T-cell (primary cell): ENCODE results near the gene COL25A1. TPM values are rescaled to one million over a fixed set of nuclear protein-coding genes. Genes with fewer than 3 reads are reported as not detected.
A peak's percentile ranks its signal among the peaks of the same experiment; 100 is the strongest.

Experiments used
- ATAC-seq, 4 experiments: fragments of 200-7000 bp in 3 of 4; fragments of 150-1000 bp in 1 of 4; cut with Tn5 transposase; replicated peaks in 1 of 4; 1 replicate in 3 of 4; 2 replicates in 1 of 4; pipeline ENCODE4 v1.10.0; 2021; ENCODE audit warnings: moderate library complexity in 3 of 4, mild to moderate bottlenecking in 2 of 4, moderate number of reproducible peaks in 1 of 4
- CTCF ChIA-PET, 2 donors: fragments of 300-600 bp; sonication (Branson Sonifier 250); formaldehyde crosslinking; loops; one replicate each; lab custom pipeline; 2022; ENCODE audit warnings: antibody characterized with exemption in 2 of 2; lab: Charles Lee
- POLR2A ChIA-PET, 2 donors: fragments of 300-600 bp; sonication (Branson Sonifier 250); formaldehyde crosslinking; loops; one replicate each; lab custom pipeline; 2022; ENCODE audit warnings: antibody characterized with exemption in 2 of 2; lab: Charles Lee
- DNase-seq, 35 experiments: peaks; one replicate each; pipeline versions ENCODE4 v3.0.0 to v3.0.0-alpha.2; 2013 to 2023
- H3K27ac ChIP-seq: one replicate; pipeline ENCODE4 v1.5.1; 2013; ENCODE audit warnings: low read length
- H3K27me3 ChIP-seq, 2 experiments: replicated peaks in 1 of 2; 1 replicate in 1 of 2; 2 replicates in 1 of 2; pipeline versions ENCODE4 v1.6.1 to v1.7.0; 2013; ENCODE audit warnings: low read length in 1 of 2, mixed read lengths in 1 of 2; ENCODE audit not compliant: control insufficient read depth in 2 of 2, insufficient read depth in 2 of 2; ENCODE audit errors: extremely low read depth in 1 of 2
- H3K36me3 ChIP-seq, 2 donors: 1 replicate in 1 of 2; 2 replicates in 1 of 2; pipeline versions ENCODE4 v1.6.1 to v1.7.0; 2013; ENCODE audit warnings: low read length in 1 of 2; ENCODE audit not compliant: control insufficient read depth in 2 of 2, insufficient read depth in 1 of 2; ENCODE audit errors: extremely low read depth in 1 of 2
- H3K4me1 ChIP-seq, 2 experiments: 1 replicate in 1 of 2; 2 replicates in 1 of 2; pipeline versions ENCODE4 v1.6.1 to v1.7.0; 2013; ENCODE audit warnings: low read length in 2 of 2, mixed read lengths in 1 of 2; ENCODE audit not compliant: insufficient read depth in 2 of 2, control insufficient read depth in 1 of 2; ENCODE audit errors: extremely low read depth in 1 of 2
- H3K4me3 ChIP-seq, 2 donors: 1 replicate in 1 of 2; 2 replicates in 1 of 2; pipeline versions ENCODE4 v1.5.1 to v1.7.0; 2013; ENCODE audit warnings: mild to moderate bottlenecking in 2 of 2, low read length in 1 of 2, moderate library complexity in 1 of 2; ENCODE audit not compliant: control insufficient read depth in 1 of 2; ENCODE audit errors: extremely low read depth in 1 of 2
- H3K9me3 ChIP-seq: 2 replicates; pipeline ENCODE4 v1.7.0; 2013
- H3K27ac Mint-ChIP-seq, 2 donors: one replicate each; pipeline ENCODE4 v1.8.0; 2020 to 2021; ENCODE audit warnings: mild to moderate bottlenecking in 2 of 2, mixed read lengths in 2 of 2
- H3K27me3 Mint-ChIP-seq, 2 donors: one replicate each; pipeline ENCODE4 v1.8.0; 2021 to 2022; ENCODE audit warnings: mixed read lengths in 2 of 2
- H3K36me3 Mint-ChIP-seq: one replicate; pipeline ENCODE4 v1.8.0; 2021; ENCODE audit warnings: mixed read lengths
- H3K4me1 Mint-ChIP-seq, 3 donors: one replicate each; pipeline ENCODE4 v1.8.0; 2020 to 2022; ENCODE audit warnings: mixed read lengths in 3 of 3, mild to moderate bottlenecking in 1 of 3
- H3K4me3 Mint-ChIP-seq, 3 donors: one replicate each; pipeline ENCODE4 v1.8.0; 2020 to 2022; ENCODE audit warnings: mild to moderate bottlenecking in 3 of 3, mixed read lengths in 3 of 3, moderate library complexity in 3 of 3
- H3K9me3 Mint-ChIP-seq, 3 donors: one replicate each; pipeline ENCODE4 v1.8.0; 2020 to 2022; ENCODE audit warnings: mixed read lengths in 3 of 3
- WGBS: methylation state at CpG from one replicate; pipeline ENCODE4 v1.1.5; 2013; ENCODE audit warnings: missing lambda C conversion rate; ENCODE audit not compliant: insufficient coverage; 5-methylcytosine and 5-hydroxymethylcytosine counted together
- total RNA-seq, 35 experiments: library from RNA in 6 of 35; stranded (reverse) in 6 of 35; fragments of 120-200 nt in 1 of 35; gene quantifications; one replicate each; pipeline versions ENCODE4 v1.2.1 to v1.2.4 and lab custom pipeline; 2013 to 2026

COL25A1 gene
- total RNA-seq, 5 donors from 2014 or later (not counting 1 experiment from before 2014, with no cell fraction given): 0.53 to 0.56 TPM; not detected in 3

GRCh38 chr4:108850219-108850649 lies 452.2 kb downstream of the COL25A1 start:
- H3K36me3 ChIP-seq: no peaks in the 10 kb centered on the region

DNA sequence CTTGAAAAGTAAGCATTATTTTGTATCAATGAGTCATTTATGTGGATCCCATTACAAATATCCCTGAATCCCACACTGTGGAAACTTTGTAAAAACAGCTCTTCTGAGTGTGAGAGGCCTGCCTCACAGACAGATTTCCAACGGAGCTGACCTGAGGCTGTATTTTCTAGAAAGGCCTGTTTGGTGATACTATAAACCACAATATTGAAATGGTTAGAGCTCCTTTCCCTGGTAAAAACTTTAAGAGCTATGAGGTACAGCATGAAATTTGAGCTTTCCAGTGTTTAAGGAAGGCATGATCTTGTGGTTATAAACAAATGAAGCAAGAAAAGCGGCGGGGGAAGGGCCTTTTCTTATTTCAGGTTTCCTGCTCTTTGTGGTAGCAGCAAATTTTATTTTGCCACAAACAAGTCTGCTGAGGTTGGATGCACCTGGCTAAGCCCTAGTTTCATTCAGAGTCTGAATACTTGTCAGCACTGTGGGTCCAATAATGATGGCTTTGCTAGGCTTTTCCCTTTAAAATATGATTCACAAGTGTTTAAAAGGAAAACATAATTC lies 452.8 kb downstream of the COL25A1 start:
- peaks cover 0 to 5% of the 10 kb centered on the region in 2 donors for H3K27me3 Mint-ChIP-seq
- peak overlapping the region in 1 of 3 donors; percentile 27 for H3K4me3 Mint-ChIP-seq
- Histone ChIP-seq H3K36me3 (no peaks in the 10 kb centered on the region), H3K4me3 (peak overlapping the region in 1 of 2 donors; percentile 2), H3K9me3 (no peaks in the 10 kb centered on the region), H3K27ac (no peak overlapping the region), H3K27me3 (no peaks in the 10 kb centered on the region), H3K4me1 (peaks cover 0 to 28% of the 10 kb centered on the region in 2 experiments)
- ChIA-PET CTCF (interaction anchor here in 1 of 2 donors (0.6 kb wide), 1 partner anchor 356 kb away, joined by 5 read pairs; no protein-coding TSS in a partner anchor), POLR2A (interaction anchor here in 1 of 2 donors (0.6 kb wide), 1 partner anchor 8 kb away, joined by 4 read pairs; no protein-coding TSS in a partner anchor)
- ATAC-seq (peak in 3 of 4 experiments; percentile 23 to 56 (median 45)), DNase-seq (peak in 7 of 35 experiments; percentile 2 to 26 (median 6))
- H3K36me3 Mint-ChIP-seq: no peaks in the 10 kb centered on the region
- peaks cover 18 to 34% (median 32%) of the 10 kb centered on the region in 3 donors for H3K4me1 Mint-ChIP-seq
- H3K27ac Mint-ChIP-seq: peak overlapping the region; percentile 49 to 56
- H3K9me3 Mint-ChIP-seq: no peaks in the 10 kb centered on the region
- WGBS: 24% methylated on average over 2 of the region's 3 CpGs

More at GRCh38 chr4:108850219-108850649, 452.2 kb downstream of the COL25A1 start:
- Mint-ChIP-seq H3K36me3 (no peaks in the 10 kb centered on the region), H3K4me1 (peaks cover 18 to 34% (median 32%) of the 10 kb centered on the region in 3 donors), H3K27me3 (peaks cover 0 to 5% of the 10 kb centered on the region in 2 donors), H3K27ac (peak overlapping the region; percentile 49 to 56), H3K4me3 (peak overlapping the region in 1 of 3 donors; percentile 27), H3K9me3 (no peaks in the 10 kb centered on the region)
- no peaks in the 10 kb centered on the region for H3K27me3 ChIP-seq
- no peak overlapping the region for H3K27ac ChIP-seq
- WGBS: no CpG with 5 or more reads among the region's 1 CpG
- peaks cover 0 to 28% of the 10 kb centered on the region in 2 experiments for H3K4me1 ChIP-seq
- ChIA-PET CTCF (no interaction called here), POLR2A (interaction anchor here in 1 of 2 donors (0.6 kb wide), 1 partner anchor 8 kb away, joined by 4 read pairs; no protein-coding TSS in a partner anchor)
- no peak overlapping the region for H3K4me3 ChIP-seq
- no peaks in the 10 kb centered on the region for H3K9me3 ChIP-seq
- peak in 1 of 4 experiments; percentile 44 for ATAC-seq
- no peak for DNase-seq

DNA sequence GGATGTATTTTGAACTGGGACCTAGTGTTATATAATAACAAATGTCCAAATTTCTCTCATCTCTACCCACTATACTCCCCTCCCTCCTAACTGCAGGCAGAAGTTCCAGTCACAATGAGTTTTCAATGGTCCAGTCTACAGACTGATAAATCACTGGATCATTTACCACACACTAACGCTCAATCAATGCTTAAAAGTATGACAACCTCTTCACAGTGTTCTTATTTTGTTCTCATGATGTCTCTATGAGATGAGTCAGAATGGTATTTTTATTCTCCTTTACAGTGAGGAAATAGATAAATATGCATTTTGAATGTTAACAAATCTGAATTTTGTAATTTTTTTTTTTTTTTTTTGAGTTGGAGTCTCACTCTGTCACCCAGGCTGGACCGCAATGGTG lies 455.9 kb downstream of the COL25A1 start:
- Histone ChIP-seq H3K36me3 (no peaks in the 10 kb centered on the region), H3K9me3 (no peaks in the 10 kb centered on the region), H3K27ac (no peak overlapping the region), H3K27me3 (no peaks in the 10 kb centered on the region), H3K4me1 (peaks cover 0 to 20% of the 10 kb centered on the region in 2 experiments), H3K4me3 (no peak overlapping the region)
- H3K9me3 Mint-ChIP-seq: no peaks in the 10 kb centered on the region
- ChIA-PET CTCF (no interaction called here), POLR2A (no interaction called here)
- H3K36me3 Mint-ChIP-seq: no peaks in the 10 kb centered on the region
- no peaks in the 10 kb centered on the region for H3K27me3 Mint-ChIP-seq
- no peak for DNase-seq
- peaks cover 12 to 19% (median 16%) of the 10 kb centered on the region in 3 donors for H3K4me1 Mint-ChIP-seq
- H3K27ac Mint-ChIP-seq: no peak overlapping the region
- ATAC-seq: no peak
- H3K4me3 Mint-ChIP-seq: no peak overlapping the region
- WGBS: 100% methylated on average over 1 of the region's 2 CpGs

GRCh38 chr4:108840426-108840975 lies 462.0 kb downstream of the COL25A1 start:
- CTCF ChIA-PET: interaction anchor here in 1 of 2 donors (0.7 kb wide), 1 partner anchor 13 kb away, joined by 3 read pairs; no protein-coding TSS in a partner anchor
- H3K27ac Mint-ChIP-seq: no peak overlapping the region

DNA sequence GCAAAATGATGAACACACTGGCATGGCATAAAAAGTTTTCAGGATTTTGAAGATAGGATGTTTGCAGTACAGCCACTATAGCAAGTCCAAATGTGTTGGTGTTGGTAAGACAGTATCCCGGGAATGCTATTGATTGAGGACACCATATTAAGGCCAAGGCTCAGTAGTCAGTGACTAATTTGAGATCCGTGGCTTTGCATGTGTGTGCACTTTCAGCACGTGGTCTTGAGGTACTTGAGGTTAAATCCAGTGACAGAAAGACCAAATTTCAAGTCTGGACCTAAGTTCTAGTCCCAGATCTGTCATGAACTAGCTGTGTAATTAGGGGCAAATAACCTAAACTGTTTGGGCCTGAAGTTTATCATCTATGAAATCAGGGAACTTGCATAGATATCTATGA lies 463.1 kb downstream of the COL25A1 start:
- H3K4me3 Mint-ChIP-seq: no peak overlapping the region
- H3K27me3 Mint-ChIP-seq: no peaks in the 10 kb centered on the region
- Histone ChIP-seq H3K4me1 (peaks cover 0 to 11% of the 10 kb centered on the region in 2 experiments), H3K27me3 (no peaks in the 10 kb centered on the region), H3K36me3 (no peaks in the 10 kb centered on the region), H3K4me3 (no peak overlapping the region), H3K27ac (no peak overlapping the region), H3K9me3 (no peaks in the 10 kb centered on the region)
- H3K36me3 Mint-ChIP-seq: no peaks in the 10 kb centered on the region
- WGBS: 46% methylated on average over 3 of the region's 3 CpGs
- no peaks in the 10 kb centered on the region for H3K9me3 Mint-ChIP-seq
- peaks cover 0 to 6% (median 2%) of the 10 kb centered on the region in 3 donors for H3K4me1 Mint-ChIP-seq
- ChIA-PET CTCF (no interaction called here), POLR2A (no interaction called here)
- ATAC-seq (no peak), DNase-seq (no peak)
- H3K27ac Mint-ChIP-seq: no peak overlapping the region

More at GRCh38 chr4:108840426-108840975, 462.0 kb downstream of the COL25A1 start:
- DNase-seq (no peak), ATAC-seq (no peak)
- Mint-ChIP-seq H3K4me3 (no peak overlapping the region), H3K4me1 (peaks cover 0 to 6% (median 2%) of the 10 kb centered on the region in 3 donors), H3K36me3 (no peaks in the 10 kb centered on the region), H3K27me3 (no peaks in the 10 kb centered on the region), H3K9me3 (no peaks in the 10 kb centered on the region)
- Histone ChIP-seq H3K27ac (no peak overlapping the region), H3K36me3 (no peaks in the 10 kb centered on the region), H3K4me1 (peaks cover 0 to 11% of the 10 kb centered on the region in 2 experiments), H3K9me3 (no peaks in the 10 kb centered on the region), H3K27me3 (no peaks in the 10 kb centered on the region), H3K4me3 (no peak overlapping the region)
- POLR2A ChIA-PET: no interaction called here

DNA sequence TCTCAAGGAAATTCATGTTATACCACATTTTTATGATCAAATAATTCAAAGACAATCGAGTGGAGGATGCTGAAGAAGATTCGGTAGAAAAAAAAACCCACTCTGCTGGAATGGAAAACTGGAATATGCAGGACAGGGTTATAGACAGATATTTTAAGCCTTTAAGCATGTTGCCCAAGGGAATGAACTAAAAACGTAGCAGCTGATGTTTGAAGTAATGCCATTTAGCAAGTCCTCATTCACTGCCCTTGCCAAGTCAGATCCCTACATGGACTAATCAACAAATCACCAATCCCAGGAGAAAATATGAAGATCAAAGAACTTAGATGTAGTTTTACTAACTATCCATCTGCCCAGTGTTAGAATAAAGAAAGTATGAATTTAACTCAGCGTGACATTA lies 464.0 kb downstream of the COL25A1 start:
- ATAC-seq (no peak), DNase-seq (no peak)
- Mint-ChIP-seq H3K4me1 (peaks cover 0 to 6% (median 2%) of the 10 kb centered on the region in 3 donors), H3K9me3 (no peaks in the 10 kb centered on the region), H3K27ac (no peak overlapping the region), H3K4me3 (no peak overlapping the region), H3K36me3 (no peaks in the 10 kb centered on the region), H3K27me3 (no peaks in the 10 kb centered on the region)
- Histone ChIP-seq H3K27ac (no peak overlapping the region), H3K4me1 (peaks cover 0 to 11% of the 10 kb centered on the region in 2 experiments), H3K4me3 (no peak overlapping the region), H3K36me3 (no peaks in the 10 kb centered on the region), H3K9me3 (no peaks in the 10 kb centered on the region), H3K27me3 (no peaks in the 10 kb centered on the region)
- CTCF ChIA-PET: no interaction called here
- POLR2A ChIA-PET: no interaction called here
- WGBS: no CpG with 5 or more reads among the region's 4 CpGs
